CD4-positive, alpha-beta T cell treated with Interleukin-21 for 1 hour (primary cell): ENCODE results near the gene NOS3.
A peak's percentile ranks its signal among the peaks of the same experiment; 100 is the strongest.
"Not testable (repeated sequence)": the region's sequence is repeated elsewhere in the genome, so short reads cannot be mapped to it uniquely, and the experiment has no call there.

ENCODE experiments used
- DNase-seq: peaks from one replicate; pipeline ENCODE4 v3.0.0-alpha.2; 2020

The NOS3 gene

GRCh38 chr7:151040616-151041375 is 50.0 kb downstream of the NOS3 start:
- DNase-seq = no peak

- DNase-seq = not testable (repeated sequence)
Observed at GRCh38 chr7:151043449-151043848, 52.6 kb downstream of the NOS3 start.

- no peak for DNase-seq
Observed at GRCh38 chr7:151043959-151044358, 53.1 kb downstream of the NOS3 start.

- no peak for DNase-seq
Observed at GRCh38 chr7:151045262-151045661, 54.4 kb downstream of the NOS3 start.

- no peak for DNase-seq
Observed at GRCh38 chr7:151045967-151046366, 55.1 kb downstream of the NOS3 start.

GRCh38 chr7:151046603-151047573 is 56.1 kb downstream of the NOS3 start:
- no peak for DNase-seq

- DNase-seq = no peak
Observed at GRCh38 chr7:151047976-151048815, 57.4 kb downstream of the NOS3 start, which contains the start of gene ASIC3. Gene ASIC3, plus strand, starts transcription at chr7:151048531. Its CDS starts 355 bp downstream, at chr7:151048886.

GRCh38 chr7:151048911-151049463 is 58.2 kb downstream of the NOS3 start:
- DNase-seq = no peak

- DNase-seq = peak; percentile 58
Observed at GRCh38 chr7:151051108-151051507, 60.3 kb downstream of the NOS3 start.

- DNase-seq = no peak
Observed at GRCh38 chr7:151053096-151053495, 62.3 kb downstream of the NOS3 start.

GRCh38 chr7:151053751-151054150 is 62.9 kb downstream of the NOS3 start:
- DNase-seq = no peak

GRCh38 chr7:151056283-151056665 is 65.5 kb downstream of the NOS3 start:
- no peak for DNase-seq

- DNase-seq = no peak
Observed at GRCh38 chr7:151056666-151057505, 66.1 kb downstream of the NOS3 start.

- DNase-seq = no peak
Observed at GRCh38 chr7:151057506-151057988, 66.7 kb downstream of the NOS3 start, which contains the start of gene CDK5. Gene CDK5, minus strand, starts transcription at chr7:151057897. Its CDS starts 49 bp downstream, at chr7:151057848.

- peak; percentile 99 for DNase-seq
Observed at GRCh38 chr7:151057989-151058780, 67.4 kb downstream of the NOS3 start.

GRCh38 chr7:151058781-151059366 is 68.1 kb downstream of the NOS3 start:
- peak; percentile 20 for DNase-seq

GRCh38 chr7:151059367-151060112 is 68.7 kb downstream of the NOS3 start, which contains the start of gene SLC4A2:
Gene SLC4A2, plus strand, starts transcription at chr7:151059589. Its CDS starts 2,399 bp downstream, at chr7:151061988.
- DNase-seq = peak; percentile 71

GRCh38 chr7:151060113-151060415 is 69.2 kb downstream of the NOS3 start:
- DNase-seq = no peak
